OCI-LY7 (cell line): ENCODE measurements around the gene TNS1. TPM values are rescaled to one million over a fixed set of nuclear protein-coding genes. Genes with fewer than 3 reads are reported as not detected.

Experiments used
- BruUV-seq: library from RNA; stranded (reverse); fragments of 400-500 nt; replicated peaks from 2 replicates; lab custom pipeline; 2021; lab: Mats Ljungman, UMichigan
- CTCF ChIA-PET: fragments of 300-600 bp; sonication (Branson Sonifier 250); formaldehyde crosslinking; loops from one replicate; lab custom pipeline; 2022; ENCODE audit warnings: antibody characterized with exemption; ENCODE audit not compliant: unreplicated experiment; lab: Charles Lee
- POLR2A ChIA-PET: fragments of 300-600 bp; sonication (Branson Sonifier 250); formaldehyde crosslinking; loops from one replicate; lab custom pipeline; 2022; ENCODE audit warnings: antibody characterized with exemption; lab: Charles Lee
- DNase-seq: peaks from one replicate; pipeline ENCODE4 v3.0.0-alpha.2; 2015; ENCODE audit warnings: low spot score
- H2AFZ ChIP-seq: fragments of 200-600 bp; sonication (generic), shearing (Covaris generic); 2 replicates; pipeline ENCODE4 v1.6.1; 2014; ENCODE audit warnings: mild to moderate bottlenecking, antibody characterized with exemption, low read length, moderate library complexity
- H3K27ac ChIP-seq: fragments of 200-600 bp; sonication (generic); 2 replicates; pipeline ENCODE4 v1.5.1; 2014; ENCODE audit warnings: mixed run types, low read depth, mild to moderate bottlenecking, moderate library complexity, low read length, inconsistent platforms; ENCODE audit not compliant: poor library complexity, severe bottlenecking
- H3K36me3 ChIP-seq: fragments of 200-600 bp; sonication (generic); 2 replicates; pipeline ENCODE4 v1.6.1; 2014; ENCODE audit warnings: mild to moderate bottlenecking, antibody characterized with exemption, low read length, moderate library complexity, mixed read lengths; ENCODE audit not compliant: insufficient read depth
- H3K4me1 ChIP-seq: fragments of 200-600 bp; sonication (generic); 2 replicates; pipeline ENCODE4 v1.5.1; 2014; ENCODE audit warnings: mild to moderate bottlenecking, low read length; ENCODE audit not compliant: insufficient read depth, poor library complexity, severe bottlenecking
- H3K4me2 ChIP-seq: fragments of 200-600 bp; sonication (generic); 2 replicates; pipeline ENCODE4 v1.6.1; 2014; ENCODE audit warnings: mild to moderate bottlenecking, low read length
- H3K4me3 ChIP-seq: fragments of 200-600 bp; sonication (generic); 2 replicates; pipeline ENCODE4 v1.5.1; 2014; ENCODE audit warnings: mild to moderate bottlenecking, low read depth, low read length; ENCODE audit not compliant: poor library complexity, severe bottlenecking
- H3K79me2 ChIP-seq: fragments of 200-600 bp; sonication (generic); 2 replicates; pipeline ENCODE4 v1.6.1; 2016; ENCODE audit warnings: low read depth, mild to moderate bottlenecking, low read length, moderate library complexity, mixed read lengths; ENCODE audit not compliant: insufficient read depth
- H3K9me2 ChIP-seq: fragments of 200-600 bp; sonication (generic); 2 replicates; pipeline ENCODE4 v1.6.1; 2016; ENCODE audit warnings: mild to moderate bottlenecking, low read length, mixed read lengths; ENCODE audit not compliant: insufficient read depth
- H3K9me3 ChIP-seq: fragments of 200-600 bp; sonication (generic); 2 replicates; pipeline ENCODE4 v1.6.1; 2014; ENCODE audit warnings: mild to moderate bottlenecking, mixed run types, low read length, mixed read lengths
- H4K20me1 ChIP-seq: fragments of 200-600 bp; sonication (generic); 2 replicates; pipeline ENCODE4 v1.6.1; 2014; ENCODE audit warnings: mild to moderate bottlenecking, antibody characterized with exemption, low read length, moderate library complexity, mixed read lengths; ENCODE audit not compliant: insufficient read depth
- EZH2phosphoT487 ChIP-seq: fragments of 200-600 bp; sonication (generic); IDR thresholded peaks from 2 replicates; pipeline ENCODE4 v1.6.1; 2018; ENCODE audit warnings: low read depth, borderline replicate concordance, mild to moderate bottlenecking, mixed run types, antibody characterized with exemption, low read length, moderate library complexity, mixed read lengths
- intact Hi-C: fragments of 100-400 bp; cut with micrococcal nuclease; formaldehyde crosslinking; loops from one replicate; pipeline ENCODE4 v1.10.0; 2022; ENCODE audit not compliant: unreplicated experiment
- total RNA-seq, 2 experiments: library from RNA; depleted of rRNA in 1 of 2; stranded (reverse); fragments of >200 nt in 1 of 2; shearing (Covaris generic) in 1 of 2; gene quantifications; 2 replicates each; pipeline ENCODE4 v1.2.3, GENCODE V29; 2014 to 2022
- TF ChIP-seq, protein P1 (sequence below): fragments of 200-600 bp; sonication (generic); conservative IDR thresholded peaks from 2 replicates; pipeline ENCODE4 v1.5.1; 2014; ENCODE audit warnings: mild to moderate bottlenecking, antibody characterized with exemption, low read length, moderate library complexity, mixed read lengths

Gene TNS1
- total RNA-seq, 2 experiments from 2014 or later: not detected

GRCh38 chr2:217922101-217923006 lies 80.4 kb downstream of the TNS1 start:
- intact Hi-C loops: no loop called here
- Histone ChIP-seq H3K4me1 (no peaks in the 10 kb centered on the region), H3K4me2 (no peak overlapping the region), H3K27ac (no peak overlapping the region), H3K9me2 (no peaks in the 10 kb centered on the region), H3K4me3 (no peak overlapping the region), H3K9me3 (no peaks in the 10 kb centered on the region), H4K20me1 (no peaks in the 10 kb centered on the region), H2AFZ (no peak overlapping the region), H3K79me2 (no peaks in the 10 kb centered on the region), H3K36me3 (no peaks in the 10 kb centered on the region)
- no TSS peak for BruUV-seq
- CTCF ChIA-PET: no interaction called here
- POLR2A ChIA-PET: interaction anchor here (0.7 kb wide), 1 partner anchor 130 kb away, joined by 3 read pairs; no protein-coding TSS in a partner anchor
- no peak for DNase-seq
- TF ChIP-seq, protein P1, sequence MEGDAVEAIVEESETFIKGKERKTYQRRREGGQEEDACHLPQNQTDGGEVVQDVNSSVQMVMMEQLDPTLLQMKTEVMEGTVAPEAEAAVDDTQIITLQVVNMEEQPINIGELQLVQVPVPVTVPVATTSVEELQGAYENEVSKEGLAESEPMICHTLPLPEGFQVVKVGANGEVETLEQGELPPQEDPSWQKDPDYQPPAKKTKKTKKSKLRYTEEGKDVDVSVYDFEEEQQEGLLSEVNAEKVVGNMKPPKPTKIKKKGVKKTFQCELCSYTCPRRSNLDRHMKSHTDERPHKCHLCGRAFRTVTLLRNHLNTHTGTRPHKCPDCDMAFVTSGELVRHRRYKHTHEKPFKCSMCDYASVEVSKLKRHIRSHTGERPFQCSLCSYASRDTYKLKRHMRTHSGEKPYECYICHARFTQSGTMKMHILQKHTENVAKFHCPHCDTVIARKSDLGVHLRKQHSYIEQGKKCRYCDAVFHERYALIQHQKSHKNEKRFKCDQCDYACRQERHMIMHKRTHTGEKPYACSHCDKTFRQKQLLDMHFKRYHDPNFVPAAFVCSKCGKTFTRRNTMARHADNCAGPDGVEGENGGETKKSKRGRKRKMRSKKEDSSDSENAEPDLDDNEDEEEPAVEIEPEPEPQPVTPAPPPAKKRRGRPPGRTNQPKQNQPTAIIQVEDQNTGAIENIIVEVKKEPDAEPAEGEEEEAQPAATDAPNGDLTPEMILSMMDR: no peak
- TF ChIP-seq EZH2phosphoT487: no peak

- Histone ChIP-seq H3K9me2 (no peaks in the 10 kb centered on the region), H3K9me3 (no peaks in the 10 kb centered on the region), H3K4me3 (no peak overlapping the region), H3K4me2 (no peak overlapping the region), H3K79me2 (no peaks in the 10 kb centered on the region), H3K4me1 (no peaks in the 10 kb centered on the region), H4K20me1 (no peaks in the 10 kb centered on the region), H3K27ac (no peak overlapping the region), H2AFZ (no peak overlapping the region), H3K36me3 (no peaks in the 10 kb centered on the region)
- TF ChIP-seq EZH2phosphoT487: no peak
- TF ChIP-seq, protein P1: no peak
- CTCF ChIA-PET: no interaction called here
- BruUV-seq: no TSS peak
- intact Hi-C loops: no loop called here
- no peak for DNase-seq
- POLR2A ChIA-PET: interaction anchor here (0.5 to 0.7 kb wide), 3 partner anchors 129 to 1189 kb away, joined by 3 to 6 read pairs (median 6); no protein-coding TSS in a partner anchor
Observed at GRCh38 chr2:217920879-217921603, 81.8 kb downstream of the TNS1 start.
